ENCODE data around the gene NAPEPLD. TPM values are rescaled to one million over a fixed set of nuclear protein-coding genes. Genes with fewer than 3 reads are reported as not detected.

The NAPEPLD gene
- polyA plus RNA-seq, 1 donor from 2014 or later: 8.8 TPM

DNA sequence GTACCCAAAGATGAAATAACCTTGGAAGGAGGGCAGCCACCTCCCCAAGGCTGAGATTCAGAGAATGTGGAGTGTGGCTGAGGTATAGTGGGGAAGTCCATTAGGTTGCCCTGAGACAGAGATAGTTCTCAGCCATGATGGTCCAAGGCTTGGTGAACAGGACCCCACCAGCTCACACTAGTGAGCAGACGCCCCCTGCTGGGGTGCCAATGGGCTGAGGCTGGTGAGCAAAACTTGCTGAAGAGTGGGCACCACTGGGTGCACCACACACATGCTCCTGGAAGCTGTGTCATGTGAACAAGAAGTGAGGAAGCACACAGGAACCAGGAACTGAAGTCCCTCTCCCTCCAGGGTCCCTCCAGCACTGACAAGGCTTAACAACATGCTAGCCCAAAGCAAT lies 83.2 kb downstream of the NAPEPLD start:
- TF ChIP-seq RAD21 (conservative IDR thresholded peaks at IDR 0.05) (no peak), EP300 (conservative IDR thresholded peaks at IDR 0.05; ENCODE audit: poor library complexity, severe bottlenecking) (no peak), POLR2AphosphoS5 (IDR thresholded peaks at IDR 0.05) (no peak), SMC3 (conservative IDR thresholded peaks at IDR 0.05; ENCODE audit: poor library complexity) (no peak), MXI1 (conservative IDR thresholded peaks at IDR 0.05; ENCODE audit: poor library complexity, severe bottlenecking) (no peak), TAF1 (IDR thresholded peaks at IDR 0.05; ENCODE audit: low read depth) (no peak), EZH2 (IDR thresholded peaks at IDR 0.05; ENCODE audit: borderline replicate concordance, insufficient read depth, low read length, poor library complexity, severe bottlenecking) (no peak)
- TF ChIP-seq, protein P1, sequence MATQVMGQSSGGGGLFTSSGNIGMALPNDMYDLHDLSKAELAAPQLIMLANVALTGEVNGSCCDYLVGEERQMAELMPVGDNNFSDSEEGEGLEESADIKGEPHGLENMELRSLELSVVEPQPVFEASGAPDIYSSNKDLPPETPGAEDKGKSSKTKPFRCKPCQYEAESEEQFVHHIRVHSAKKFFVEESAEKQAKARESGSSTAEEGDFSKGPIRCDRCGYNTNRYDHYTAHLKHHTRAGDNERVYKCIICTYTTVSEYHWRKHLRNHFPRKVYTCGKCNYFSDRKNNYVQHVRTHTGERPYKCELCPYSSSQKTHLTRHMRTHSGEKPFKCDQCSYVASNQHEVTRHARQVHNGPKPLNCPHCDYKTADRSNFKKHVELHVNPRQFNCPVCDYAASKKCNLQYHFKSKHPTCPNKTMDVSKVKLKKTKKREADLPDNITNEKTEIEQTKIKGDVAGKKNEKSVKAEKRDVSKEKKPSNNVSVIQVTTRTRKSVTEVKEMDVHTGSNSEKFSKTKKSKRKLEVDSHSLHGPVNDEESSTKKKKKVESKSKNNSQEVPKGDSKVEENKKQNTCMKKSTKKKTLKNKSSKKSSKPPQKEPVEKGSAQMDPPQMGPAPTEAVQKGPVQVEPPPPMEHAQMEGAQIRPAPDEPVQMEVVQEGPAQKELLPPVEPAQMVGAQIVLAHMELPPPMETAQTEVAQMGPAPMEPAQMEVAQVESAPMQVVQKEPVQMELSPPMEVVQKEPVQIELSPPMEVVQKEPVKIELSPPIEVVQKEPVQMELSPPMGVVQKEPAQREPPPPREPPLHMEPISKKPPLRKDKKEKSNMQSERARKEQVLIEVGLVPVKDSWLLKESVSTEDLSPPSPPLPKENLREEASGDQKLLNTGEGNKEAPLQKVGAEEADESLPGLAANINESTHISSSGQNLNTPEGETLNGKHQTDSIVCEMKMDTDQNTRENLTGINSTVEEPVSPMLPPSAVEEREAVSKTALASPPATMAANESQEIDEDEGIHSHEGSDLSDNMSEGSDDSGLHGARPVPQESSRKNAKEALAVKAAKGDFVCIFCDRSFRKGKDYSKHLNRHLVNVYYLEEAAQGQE (IDR thresholded peaks at IDR 0.05; ENCODE audit: borderline replicate concordance): no peak
- TF ChIP-seq, protein P2, sequence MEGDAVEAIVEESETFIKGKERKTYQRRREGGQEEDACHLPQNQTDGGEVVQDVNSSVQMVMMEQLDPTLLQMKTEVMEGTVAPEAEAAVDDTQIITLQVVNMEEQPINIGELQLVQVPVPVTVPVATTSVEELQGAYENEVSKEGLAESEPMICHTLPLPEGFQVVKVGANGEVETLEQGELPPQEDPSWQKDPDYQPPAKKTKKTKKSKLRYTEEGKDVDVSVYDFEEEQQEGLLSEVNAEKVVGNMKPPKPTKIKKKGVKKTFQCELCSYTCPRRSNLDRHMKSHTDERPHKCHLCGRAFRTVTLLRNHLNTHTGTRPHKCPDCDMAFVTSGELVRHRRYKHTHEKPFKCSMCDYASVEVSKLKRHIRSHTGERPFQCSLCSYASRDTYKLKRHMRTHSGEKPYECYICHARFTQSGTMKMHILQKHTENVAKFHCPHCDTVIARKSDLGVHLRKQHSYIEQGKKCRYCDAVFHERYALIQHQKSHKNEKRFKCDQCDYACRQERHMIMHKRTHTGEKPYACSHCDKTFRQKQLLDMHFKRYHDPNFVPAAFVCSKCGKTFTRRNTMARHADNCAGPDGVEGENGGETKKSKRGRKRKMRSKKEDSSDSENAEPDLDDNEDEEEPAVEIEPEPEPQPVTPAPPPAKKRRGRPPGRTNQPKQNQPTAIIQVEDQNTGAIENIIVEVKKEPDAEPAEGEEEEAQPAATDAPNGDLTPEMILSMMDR (IDR thresholded peaks at IDR 0.05; ENCODE audit: poor library complexity, severe bottlenecking): no peak
- Histone ChIP-seq H3K4me3 (ENCODE audit: low read length) (no peak overlapping the region), H3K36me3 (ENCODE audit: insufficient read depth, low read length) (no peaks in the 10 kb centered on the region), H3K27me3 (ENCODE audit: insufficient read depth, low read depth, low read length) (no peaks in the 10 kb centered on the region), H3K4me2 (ENCODE audit: low read length) (no peak overlapping the region), H4K20me1 (ENCODE audit: insufficient read depth) (no peaks in the 10 kb centered on the region), H3K9ac (ENCODE audit: low read length) (no peak overlapping the region), H3K9me2 (ENCODE audit: insufficient read depth, low read length) (no peaks in the 10 kb centered on the region), H2AFZ (ENCODE audit: low read depth, low read length) (no peak overlapping the region), H3K27ac (ENCODE audit: low read length) (no peak overlapping the region), H3K9me3 (ENCODE audit: low read length) (no peaks in the 10 kb centered on the region), H3K79me2 (replicated peaks; ENCODE audit: insufficient read depth, low read length) (no peaks in the 10 kb centered on the region), H3F3A (ENCODE audit: insufficient read depth, low read length, poor library complexity, severe bottlenecking) (no peaks in the 10 kb centered on the region)

DNA sequence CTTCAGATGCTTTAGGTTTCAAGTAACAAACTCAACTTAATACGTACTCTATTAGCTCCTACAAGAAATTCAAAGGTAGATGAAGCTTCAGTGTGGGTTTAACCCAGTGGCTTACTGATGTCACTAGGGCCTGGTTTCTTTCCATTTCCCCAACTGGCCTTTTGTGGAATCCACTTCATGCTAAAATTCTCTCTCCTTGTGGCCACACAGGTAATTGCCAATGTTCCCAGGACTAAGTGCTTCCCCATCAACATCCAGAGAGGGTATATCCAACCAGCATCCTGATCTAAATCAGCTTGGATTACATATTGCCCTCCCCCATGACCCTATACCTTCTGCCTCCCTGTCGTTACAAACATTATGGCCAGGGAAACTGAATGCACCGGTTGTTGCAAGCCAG lies 85.0 kb downstream of the NAPEPLD start:
- H3K4me2 ChIP-seq (ENCODE audit: low read length): no peak overlapping the region
- H3K36me3 ChIP-seq (ENCODE audit: insufficient read depth, low read length): no peaks in the 10 kb centered on the region
- no peak overlapping the region for H2AFZ ChIP-seq (ENCODE audit: low read depth, low read length)
- no peak overlapping the region for H3K9ac ChIP-seq (ENCODE audit: low read length)
- H3K9me2 ChIP-seq (ENCODE audit: insufficient read depth, low read length): no peaks in the 10 kb centered on the region
- TF ChIP-seq SMC3 (conservative IDR thresholded peaks at IDR 0.05; ENCODE audit: poor library complexity) (no peak), EZH2 (IDR thresholded peaks at IDR 0.05; ENCODE audit: borderline replicate concordance, insufficient read depth, low read length, poor library complexity, severe bottlenecking) (no peak), POLR2AphosphoS5 (IDR thresholded peaks at IDR 0.05) (no peak), TAF1 (IDR thresholded peaks at IDR 0.05; ENCODE audit: low read depth) (no peak), EP300 (conservative IDR thresholded peaks at IDR 0.05; ENCODE audit: poor library complexity, severe bottlenecking) (no peak), RAD21 (conservative IDR thresholded peaks at IDR 0.05) (no peak), MXI1 (conservative IDR thresholded peaks at IDR 0.05; ENCODE audit: poor library complexity, severe bottlenecking) (no peak)
- TF ChIP-seq, protein P2 (IDR thresholded peaks at IDR 0.05; ENCODE audit: poor library complexity, severe bottlenecking): no peak
- TF ChIP-seq, protein P1 (IDR thresholded peaks at IDR 0.05; ENCODE audit: borderline replicate concordance): no peak
- no peaks in the 10 kb centered on the region for H3K9me3 ChIP-seq (ENCODE audit: low read length)
- H3K27me3 ChIP-seq (ENCODE audit: insufficient read depth, low read depth, low read length): no peaks in the 10 kb centered on the region
- H3K4me3 ChIP-seq (ENCODE audit: low read length): no peak overlapping the region
- no peaks in the 10 kb centered on the region for H3F3A ChIP-seq (ENCODE audit: insufficient read depth, low read length, poor library complexity, severe bottlenecking)
- H3K27ac ChIP-seq (ENCODE audit: low read length): no peak overlapping the region
- no peaks in the 10 kb centered on the region for H3K79me2 ChIP-seq (replicated peaks; ENCODE audit: insufficient read depth, low read length)
- no peaks in the 10 kb centered on the region for H4K20me1 ChIP-seq (ENCODE audit: insufficient read depth)
